Progenitor cell of endocrine pancreas (in vitro differentiated cells): ENCODE data around the gene FAM184A. TPM values are rescaled to one million over a fixed set of nuclear protein-coding genes. Genes with fewer than 3 reads are reported as not detected.

Experiments used
- DNase-seq: peaks from one replicate; pipeline ENCODE4 v3.0.0; 2021; ENCODE audit warnings: low spot score; ENCODE audit not compliant: unreplicated experiment
- H3K27ac Mint-ChIP-seq: 2 replicates; pipeline ENCODE4 v1.8.0; 2021; ENCODE audit warnings: mild to moderate bottlenecking, moderate library complexity, mixed read lengths
- H3K27me3 Mint-ChIP-seq: 2 replicates; pipeline ENCODE4 v1.8.0; 2021; ENCODE audit warnings: mixed read lengths
- H3K36me3 Mint-ChIP-seq: 2 replicates; pipeline ENCODE4 v1.8.0; 2022; ENCODE audit warnings: mixed read lengths; ENCODE audit not compliant: insufficient read depth
- H3K4me1 Mint-ChIP-seq: 2 replicates; pipeline ENCODE4 v1.8.0; 2021; ENCODE audit warnings: low read depth, mixed read lengths
- H3K4me3 Mint-ChIP-seq: 2 replicates; pipeline ENCODE4 v1.8.0; 2021; ENCODE audit warnings: low read depth, mild to moderate bottlenecking, moderate library complexity, mixed read lengths
- H3K9me3 Mint-ChIP-seq: 2 replicates; pipeline ENCODE4 v1.8.0; 2021; ENCODE audit warnings: low read depth, mixed read lengths
- CTCF ChIP-seq: fragments of 200-600 bp; sonication (generic); IDR thresholded peaks from one replicate; pipeline ENCODE4 v1.5.0; 2021; ENCODE audit warnings: antibody characterized with exemption, mild to moderate bottlenecking; ENCODE audit not compliant: unreplicated experiment
- total RNA-seq: library from RNA; stranded (reverse); gene quantifications from 2 replicates; pipeline ENCODE4 v1.2.1, GENCODE V29; 2021

FAM184A gene
- total RNA-seq, 1 donor from 2014 or later = 20.9 TPM

- Mint-ChIP-seq H3K36me3 (peaks cover 2% of the 10 kb centered on the region), H3K27ac (peak overlapping the region; percentile 27), H3K27me3 (no peaks in the 10 kb centered on the region), H3K9me3 (no peaks in the 10 kb centered on the region), H3K4me1 (peaks cover 9% of the 10 kb centered on the region), H3K4me3 (no peak overlapping the region)
- no peak for DNase-seq
- no peak for TF ChIP-seq CTCF
Observed at GRCh38 chr6:118965843-118966370, 112.6 kb downstream of the FAM184A start.

- no peaks in the 10 kb centered on the region for H3K27me3 Mint-ChIP-seq
- peaks cover 9% of the 10 kb centered on the region for H3K4me1 Mint-ChIP-seq
- peak overlapping the region; percentile 91 for H3K27ac Mint-ChIP-seq
- no peak overlapping the region for H3K4me3 Mint-ChIP-seq
- no peaks in the 10 kb centered on the region for H3K9me3 Mint-ChIP-seq
- H3K36me3 Mint-ChIP-seq = peaks cover 2% of the 10 kb centered on the region
- no peak for TF ChIP-seq CTCF
- no peak for DNase-seq
Observed at GRCh38 chr6:118965371-118965770, 113.1 kb downstream of the FAM184A start.

GRCh38 chr6:118963003-118963402, 115.5 kb downstream of the FAM184A start:
- Mint-ChIP-seq H3K36me3 (peaks cover 3% of the 10 kb centered on the region), H3K27me3 (no peaks in the 10 kb centered on the region), H3K4me3 (no peak overlapping the region), H3K9me3 (no peaks in the 10 kb centered on the region), H3K4me1 (peaks cover 9% of the 10 kb centered on the region), H3K27ac (no peak overlapping the region)
- DNase-seq = no peak
- peak; percentile 33 for TF ChIP-seq CTCF

- Mint-ChIP-seq H3K4me3 (no peak overlapping the region), H3K9me3 (no peaks in the 10 kb centered on the region), H3K27ac (no peak overlapping the region), H3K36me3 (peaks cover 3% of the 10 kb centered on the region), H3K27me3 (no peaks in the 10 kb centered on the region), H3K4me1 (no peaks in the 10 kb centered on the region)
- DNase-seq = no peak
- TF ChIP-seq CTCF = no peak
Observed at GRCh38 chr6:118959903-118960302, 118.6 kb downstream of the FAM184A start.

GRCh38 chr6:118953391-118953790, 125.1 kb downstream of the FAM184A start:
- H3K9me3 Mint-ChIP-seq = peaks cover 20% of the 10 kb centered on the region
- no peak for TF ChIP-seq CTCF
- DNase-seq = no peak
- no peaks in the 10 kb centered on the region for H3K4me1 Mint-ChIP-seq
- peaks cover 7% of the 10 kb centered on the region for H3K36me3 Mint-ChIP-seq
- no peak overlapping the region for H3K27ac Mint-ChIP-seq
- no peak overlapping the region for H3K4me3 Mint-ChIP-seq
- H3K27me3 Mint-ChIP-seq = no peaks in the 10 kb centered on the region
